Fibroblast of the aortic adventitia (primary cell): ENCODE data around the gene UBE2E2. TPM values are rescaled to one million over a fixed set of nuclear protein-coding genes. Genes with fewer than 3 reads are reported as not detected.
A peak's percentile ranks its signal among the peaks of the same experiment; 100 is the strongest.

Experiments used
- DNase-seq: peaks from one replicate; pipeline ENCODE4 v3.0.0-alpha.2; 2010; ENCODE audit warnings: low read depth
- H3K4me3 ChIP-seq: 2 replicates; pipeline ENCODE4 v1.5.1; 2011; ENCODE audit warnings: low read depth, mild to moderate bottlenecking, control low read depth, low read length, moderate library complexity
- total RNA-seq: library from RNA; depleted of rRNA; stranded (reverse); fragments of >200 nt; gene quantifications from 2 replicates; pipeline ENCODE4 v1.2.3, GENCODE V29; 2012; ENCODE audit warnings: low replicate concordance
- TF ChIP-seq, protein P1 (sequence below): IDR thresholded peaks from 2 replicates; pipeline ENCODE4 v1.5.1; 2011; ENCODE audit warnings: mild to moderate bottlenecking, low read length, control low read depth, inconsistent platforms; ENCODE audit not compliant: insufficient read depth

Gene UBE2E2
- total RNA-seq, 1 donor = 49.1 TPM

DNA sequence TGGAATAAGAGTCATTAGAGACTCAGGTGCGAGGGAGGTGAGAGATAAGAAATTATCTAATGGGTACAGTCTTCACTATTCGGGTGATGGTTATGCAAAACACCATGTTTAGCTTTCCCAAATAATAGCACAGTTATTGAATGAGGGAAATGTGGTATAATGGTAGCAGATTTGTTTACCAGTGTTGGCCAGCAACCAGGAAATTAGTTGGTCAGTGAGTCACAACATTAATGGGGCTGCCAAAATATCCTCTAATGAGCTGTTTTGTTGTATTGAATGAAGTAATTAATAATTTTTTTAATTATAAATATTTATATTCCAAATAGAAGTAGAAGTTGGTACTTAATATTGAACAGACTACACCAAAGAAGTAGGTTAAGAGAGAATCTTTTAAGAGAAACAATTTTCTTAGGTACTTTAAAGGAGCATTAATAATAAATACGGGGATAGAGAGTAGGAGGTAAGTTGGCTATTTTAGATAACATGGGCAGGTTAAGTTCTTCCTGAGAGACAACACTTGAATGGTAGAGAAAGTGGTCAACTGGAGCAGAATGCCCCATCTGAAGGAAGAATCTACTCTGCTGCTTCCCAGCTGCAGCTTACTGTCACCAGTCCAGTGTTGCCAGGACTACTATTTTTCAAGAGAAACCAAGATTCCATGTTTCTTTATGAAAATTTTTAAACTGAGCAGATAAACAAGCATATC is 218.8 kb downstream of the UBE2E2 start:
- no peak for DNase-seq
- TF ChIP-seq, protein P1, sequence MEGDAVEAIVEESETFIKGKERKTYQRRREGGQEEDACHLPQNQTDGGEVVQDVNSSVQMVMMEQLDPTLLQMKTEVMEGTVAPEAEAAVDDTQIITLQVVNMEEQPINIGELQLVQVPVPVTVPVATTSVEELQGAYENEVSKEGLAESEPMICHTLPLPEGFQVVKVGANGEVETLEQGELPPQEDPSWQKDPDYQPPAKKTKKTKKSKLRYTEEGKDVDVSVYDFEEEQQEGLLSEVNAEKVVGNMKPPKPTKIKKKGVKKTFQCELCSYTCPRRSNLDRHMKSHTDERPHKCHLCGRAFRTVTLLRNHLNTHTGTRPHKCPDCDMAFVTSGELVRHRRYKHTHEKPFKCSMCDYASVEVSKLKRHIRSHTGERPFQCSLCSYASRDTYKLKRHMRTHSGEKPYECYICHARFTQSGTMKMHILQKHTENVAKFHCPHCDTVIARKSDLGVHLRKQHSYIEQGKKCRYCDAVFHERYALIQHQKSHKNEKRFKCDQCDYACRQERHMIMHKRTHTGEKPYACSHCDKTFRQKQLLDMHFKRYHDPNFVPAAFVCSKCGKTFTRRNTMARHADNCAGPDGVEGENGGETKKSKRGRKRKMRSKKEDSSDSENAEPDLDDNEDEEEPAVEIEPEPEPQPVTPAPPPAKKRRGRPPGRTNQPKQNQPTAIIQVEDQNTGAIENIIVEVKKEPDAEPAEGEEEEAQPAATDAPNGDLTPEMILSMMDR = no peak

DNA sequence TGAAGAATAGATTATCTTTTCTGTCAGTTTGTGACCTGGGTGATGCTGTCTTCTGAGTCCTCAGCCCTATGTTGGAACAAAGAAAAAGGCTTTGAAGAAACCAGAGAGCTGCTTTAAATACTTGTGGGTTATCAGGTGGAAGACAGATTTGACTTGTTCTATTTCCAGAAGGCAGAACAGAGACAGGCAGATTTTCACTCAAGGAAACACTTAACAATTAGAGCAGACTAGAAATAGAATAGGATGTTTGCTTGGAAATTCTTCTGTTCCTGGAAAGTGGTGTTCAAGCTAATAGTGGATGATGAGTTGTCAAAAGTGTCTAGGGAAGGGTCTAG is 219.4 kb downstream of the UBE2E2 start:
- TF ChIP-seq, protein P1 = no peak
- no peak overlapping the region for H3K4me3 ChIP-seq
- no peak for DNase-seq

More for the DNA sequence above, 218.8 kb downstream of the UBE2E2 start:
- H3K4me3 ChIP-seq = no peak overlapping the region

DNA sequence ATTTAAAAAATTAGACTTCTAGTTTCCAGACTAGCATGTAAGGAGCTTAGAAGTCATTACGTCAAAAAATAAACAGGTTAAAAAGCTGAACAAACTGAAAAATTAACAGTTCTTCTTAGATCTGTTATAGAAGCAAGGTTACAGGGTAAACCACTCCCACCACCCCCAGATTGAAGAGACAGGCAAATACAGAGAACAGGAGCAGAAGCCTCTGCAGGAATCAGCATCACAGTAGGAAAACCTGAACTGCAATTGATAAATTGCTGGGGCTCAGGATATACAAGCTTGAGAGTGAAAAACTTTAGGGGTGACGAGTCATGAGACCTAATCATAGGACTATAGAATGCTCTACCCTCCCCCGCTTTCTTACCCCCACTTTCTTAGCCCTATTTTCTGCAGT is 222.3 kb downstream of the UBE2E2 start:
- no peak for DNase-seq
- H3K4me3 ChIP-seq = no peak overlapping the region

DNA sequence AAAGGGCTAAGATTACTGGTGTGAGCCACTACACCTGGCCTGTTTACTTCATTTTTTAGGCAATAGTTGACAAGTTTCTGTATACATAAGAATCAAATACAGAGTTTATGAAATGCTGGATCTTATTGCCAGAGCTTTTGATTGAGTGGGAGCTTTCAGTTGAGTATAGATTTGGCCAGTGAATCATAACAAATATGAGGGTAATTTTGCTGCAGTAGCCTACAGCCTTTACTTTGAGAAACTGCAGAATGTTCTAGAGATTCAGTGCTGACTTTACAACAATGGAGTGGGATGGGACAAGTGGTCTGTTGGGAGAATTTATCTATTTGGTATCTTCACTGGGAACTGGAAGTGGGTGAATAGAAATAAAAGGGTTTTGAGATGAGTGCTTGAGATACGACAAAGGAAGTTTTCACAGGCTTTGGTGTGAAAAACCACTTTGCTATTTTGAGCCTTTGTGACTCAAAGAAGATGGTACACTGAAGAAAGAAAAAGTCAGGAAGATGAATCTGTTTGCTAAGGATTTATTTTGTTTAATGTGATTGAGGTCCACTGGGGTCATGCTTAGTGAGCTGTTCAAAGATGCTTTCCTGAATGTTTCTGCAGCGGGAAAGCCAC is 227.8 kb downstream of the UBE2E2 start:
- TF ChIP-seq, protein P1 = no peak
- no peak for DNase-seq

More for the DNA sequence above, 222.3 kb downstream of the UBE2E2 start:
- TF ChIP-seq, protein P1 = no peak

DNA sequence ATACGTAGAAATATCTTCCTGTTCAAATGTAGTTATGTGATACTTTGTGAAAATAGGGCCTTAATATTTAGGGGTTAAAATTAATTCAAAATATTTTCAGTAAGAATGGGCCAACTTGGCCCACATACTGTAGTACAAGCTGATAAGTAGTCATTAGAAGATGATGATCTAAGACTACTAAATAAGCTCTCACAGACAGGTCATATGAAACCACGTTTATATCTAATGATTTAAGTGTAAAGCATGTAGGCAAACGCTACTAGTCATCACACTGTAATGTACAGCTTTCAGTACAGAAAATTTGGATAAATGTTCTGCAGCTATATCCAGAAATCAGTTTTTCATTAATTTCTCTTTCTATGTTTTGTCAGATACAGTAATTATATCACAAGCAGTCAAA is 228.6 kb downstream of the UBE2E2 start:
- no peak overlapping the region for H3K4me3 ChIP-seq
- peak; percentile 18 for DNase-seq
- TF ChIP-seq, protein P1 = no peak

More for the DNA sequence above, 227.8 kb downstream of the UBE2E2 start:
- H3K4me3 ChIP-seq = no peak overlapping the region

DNA sequence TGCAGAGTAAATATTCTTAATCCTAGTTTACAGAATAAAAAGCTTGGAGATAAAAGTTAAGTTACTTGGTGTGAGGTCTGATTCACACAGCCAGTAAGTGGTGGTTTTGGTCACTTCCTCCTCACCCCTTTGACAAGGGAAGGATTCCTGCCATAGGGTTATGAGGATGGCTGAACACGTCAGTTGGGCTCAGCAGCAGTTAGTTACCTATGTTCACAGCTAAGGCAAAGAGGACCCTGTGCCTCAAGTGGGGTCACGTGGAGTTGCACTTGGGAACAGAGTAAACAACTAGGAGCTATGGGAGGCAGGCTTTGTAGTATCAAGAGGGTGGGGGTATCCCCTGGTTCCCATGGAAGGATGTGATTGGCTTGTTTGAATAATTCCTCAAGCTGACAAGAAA is 232.2 kb downstream of the UBE2E2 start:
- no peak overlapping the region for H3K4me3 ChIP-seq
- no peak for DNase-seq
- TF ChIP-seq, protein P1 = no peak
